Activated naive CD8-positive, alpha-beta T cell treated with anti-CD3 and anti-CD28 coated beads, Interleukin-2, amount 50 U/mL, for 24 hours (primary cell): ENCODE data around the gene PACC1.
"Not testable (repeated sequence)": the region's sequence is repeated elsewhere in the genome, so short reads cannot be mapped to it uniquely, and the experiment has no call there.

Experiments
- ATAC-seq: fragments of 150-1000 bp; cut with Tn5 transposase; one replicate; pipeline ENCODE4 v1.10.0; 2021
- DNase-seq: peaks from one replicate; pipeline ENCODE4 v3.0.0; 2021
- H3K27ac Mint-ChIP-seq: one replicate; pipeline ENCODE4 v1.8.0; 2021; ENCODE audit warnings: mild to moderate bottlenecking, mixed read lengths
- H3K27me3 Mint-ChIP-seq: one replicate; pipeline ENCODE4 v1.8.0; 2021; ENCODE audit warnings: mixed read lengths
- H3K36me3 Mint-ChIP-seq: one replicate; pipeline ENCODE4 v1.8.0; 2021; ENCODE audit warnings: low read depth, mixed read lengths
- H3K4me1 Mint-ChIP-seq: one replicate; pipeline ENCODE4 v1.8.0; 2021; ENCODE audit warnings: mixed read lengths
- H3K4me3 Mint-ChIP-seq: one replicate; pipeline ENCODE4 v1.8.0; 2021; ENCODE audit warnings: mild to moderate bottlenecking, moderate library complexity, mixed read lengths
- H3K9me3 Mint-ChIP-seq: one replicate; pipeline ENCODE4 v1.8.0; 2021; ENCODE audit warnings: mixed read lengths

PACC1 gene

DNA sequence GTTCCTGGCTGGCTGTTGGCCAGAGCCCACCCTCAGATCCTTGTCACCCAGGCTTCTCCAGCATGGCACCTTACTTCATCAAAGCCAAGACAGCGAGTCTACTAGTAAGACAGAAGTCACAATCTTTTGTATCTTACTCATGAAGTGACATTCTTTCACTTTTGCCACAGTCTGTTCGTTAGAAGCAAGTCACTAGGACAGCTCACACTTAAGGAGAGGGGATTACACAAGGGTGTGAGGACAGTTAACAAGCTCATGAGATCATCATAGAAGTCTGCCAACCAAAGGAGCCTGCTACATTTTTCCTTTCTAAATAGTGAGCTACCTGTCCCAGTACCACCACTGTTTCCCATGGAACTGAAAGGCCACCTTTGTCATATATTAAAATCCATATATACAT lies 61.5 kb downstream of the PACC1 start:
- no peak overlapping the region for H3K4me3 Mint-ChIP-seq
- no peaks in the 10 kb centered on the region for H3K4me1 Mint-ChIP-seq
- H3K27ac Mint-ChIP-seq = no peak overlapping the region
- no peaks in the 10 kb centered on the region for H3K27me3 Mint-ChIP-seq
- ATAC-seq (peak; percentile 28), DNase-seq (no peak)
- no peaks in the 10 kb centered on the region for H3K9me3 Mint-ChIP-seq
- H3K36me3 Mint-ChIP-seq = peaks cover 15% of the 10 kb centered on the region

GRCh38 chr1:212351588-212352362 lies 62.9 kb downstream of the PACC1 start:
- peaks cover 14% of the 10 kb centered on the region for H3K36me3 Mint-ChIP-seq
- H3K27ac Mint-ChIP-seq = no peak overlapping the region
- no peaks in the 10 kb centered on the region for H3K9me3 Mint-ChIP-seq
- no peaks in the 10 kb centered on the region for H3K4me1 Mint-ChIP-seq
- ATAC-seq (no peak), DNase-seq (no peak)
- no peak overlapping the region for H3K4me3 Mint-ChIP-seq
- no peaks in the 10 kb centered on the region for H3K27me3 Mint-ChIP-seq

DNA sequence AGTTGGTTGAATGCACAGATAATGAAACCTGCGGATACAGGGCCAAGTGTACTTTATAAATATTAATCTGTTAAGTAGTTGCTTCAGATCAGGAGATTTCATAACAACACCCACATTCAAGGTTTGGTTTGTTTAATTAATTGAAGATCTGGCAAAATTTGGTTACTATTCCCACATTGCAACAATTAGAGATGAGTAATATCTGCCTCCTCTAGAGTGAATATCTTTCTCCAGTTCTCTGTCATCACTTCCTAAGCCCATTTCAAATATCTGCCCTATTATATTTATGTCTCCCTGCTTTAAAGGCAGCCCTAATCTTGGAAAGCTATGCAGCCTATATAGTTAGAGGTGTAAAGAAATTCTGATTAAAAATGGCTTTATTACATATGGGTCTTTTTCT lies 68.1 kb downstream of the PACC1 start:
- DNase-seq (no peak), ATAC-seq (no peak)
- H3K27ac Mint-ChIP-seq = no peak overlapping the region
- no peak overlapping the region for H3K4me3 Mint-ChIP-seq
- no peaks in the 10 kb centered on the region for H3K9me3 Mint-ChIP-seq
- H3K36me3 Mint-ChIP-seq = peaks cover 10% of the 10 kb centered on the region
- no peaks in the 10 kb centered on the region for H3K27me3 Mint-ChIP-seq
- peaks cover 3% of the 10 kb centered on the region for H3K4me1 Mint-ChIP-seq

GRCh38 chr1:212344905-212345304 lies 69.8 kb downstream of the PACC1 start:
- ATAC-seq (no peak), DNase-seq (no peak)
- Mint-ChIP-seq H3K36me3 (peaks cover 10% of the 10 kb centered on the region), H3K27me3 (no peaks in the 10 kb centered on the region), H3K27ac (no peak overlapping the region), H3K4me1 (peaks cover 3% of the 10 kb centered on the region), H3K9me3 (no peaks in the 10 kb centered on the region), H3K4me3 (no peak overlapping the region)

- no peak for DNase-seq
- no peaks in the 10 kb centered on the region for H3K9me3 Mint-ChIP-seq
- peaks cover 13% of the 10 kb centered on the region for H3K36me3 Mint-ChIP-seq
- H3K27ac Mint-ChIP-seq = no peak overlapping the region
- no peak for ATAC-seq
- H3K4me3 Mint-ChIP-seq = no peak overlapping the region
- no peaks in the 10 kb centered on the region for H3K4me1 Mint-ChIP-seq
- H3K27me3 Mint-ChIP-seq = no peaks in the 10 kb centered on the region
These were observed 73.6 kb downstream of the PACC1 start for GRCh38 chr1:212341090-212341489.

DNA sequence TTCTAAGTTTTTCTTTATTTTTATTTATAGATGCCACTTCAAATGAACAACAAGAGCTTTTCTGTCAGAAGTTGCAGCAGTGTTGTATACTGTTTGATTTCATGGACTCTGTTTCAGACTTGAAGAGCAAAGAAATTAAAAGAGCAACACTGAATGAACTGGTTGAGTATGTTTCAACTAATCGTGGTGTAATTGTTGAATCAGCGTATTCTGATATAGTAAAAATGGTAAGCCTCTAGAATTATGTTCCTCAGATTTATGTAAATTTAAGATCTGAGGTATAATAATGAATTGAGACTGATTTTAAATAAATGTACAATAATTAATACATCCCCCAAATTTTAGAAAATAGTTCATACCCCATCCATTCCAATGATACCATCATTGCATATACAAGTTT lies 85.6 kb downstream of the PACC1 start:
- ATAC-seq (no peak), DNase-seq (no peak)
- Mint-ChIP-seq H3K9me3 (no peaks in the 10 kb centered on the region), H3K27ac (no peak overlapping the region), H3K27me3 (no peaks in the 10 kb centered on the region), H3K4me3 (no peak overlapping the region), H3K36me3 (peaks cover 11% of the 10 kb centered on the region), H3K4me1 (peaks cover 8% of the 10 kb centered on the region)

GRCh38 chr1:212328248-212328647 lies 86.4 kb downstream of the PACC1 start:
- Mint-ChIP-seq H3K9me3 (no peaks in the 10 kb centered on the region), H3K27me3 (no peaks in the 10 kb centered on the region), H3K27ac (no peak overlapping the region), H3K4me1 (peaks cover 13% of the 10 kb centered on the region), H3K4me3 (no peak overlapping the region), H3K36me3 (peaks cover 4% of the 10 kb centered on the region)
- no peak for DNase-seq
- no peak for ATAC-seq

DNA sequence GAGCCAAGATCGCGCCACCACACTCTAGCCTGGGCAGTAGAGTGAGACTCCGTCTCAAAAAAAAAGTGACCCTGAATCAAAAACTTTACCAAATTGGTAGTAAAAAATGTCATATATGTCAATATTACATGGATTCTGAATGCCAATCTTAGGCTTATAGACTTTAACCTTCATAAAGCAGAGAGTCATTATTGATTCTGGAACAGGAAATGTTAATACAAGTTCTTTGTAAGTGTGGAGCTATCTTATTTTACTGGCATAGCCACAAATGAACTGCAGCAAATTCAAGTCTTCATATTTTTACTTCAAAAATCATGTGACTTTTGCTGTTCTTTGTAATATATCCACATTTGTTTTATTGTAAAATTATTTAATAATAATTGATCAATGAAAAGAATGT lies 88.1 kb downstream of the PACC1 start:
- no peaks in the 10 kb centered on the region for H3K9me3 Mint-ChIP-seq
- H3K4me1 Mint-ChIP-seq = peaks cover 18% of the 10 kb centered on the region
- no peaks in the 10 kb centered on the region for H3K27me3 Mint-ChIP-seq
- ATAC-seq = no peak
- no peak overlapping the region for H3K27ac Mint-ChIP-seq
- no peak overlapping the region for H3K4me3 Mint-ChIP-seq
- H3K36me3 Mint-ChIP-seq = peaks cover 4% of the 10 kb centered on the region
- no peak for DNase-seq

DNA sequence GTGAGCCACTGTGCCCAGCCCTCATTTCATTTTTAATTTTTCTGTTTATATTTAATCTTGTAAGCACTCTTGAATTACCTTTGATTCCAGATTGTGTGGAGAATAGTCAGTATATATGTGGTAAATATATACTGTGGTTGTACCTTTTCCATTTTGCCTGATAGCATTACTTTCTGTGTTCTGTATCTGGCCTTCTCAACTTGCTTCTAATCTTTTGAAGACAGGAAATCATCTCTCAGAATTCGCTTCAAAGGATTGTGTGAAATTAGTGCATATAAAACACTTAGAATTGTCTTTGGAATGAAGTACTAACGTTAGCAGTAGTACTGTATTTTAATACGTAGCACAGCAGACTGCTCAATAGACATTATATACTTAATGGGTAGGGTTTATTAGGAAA lies 91.6 kb downstream of the PACC1 start:
- H3K27me3 Mint-ChIP-seq = no peaks in the 10 kb centered on the region
- no peak overlapping the region for H3K4me3 Mint-ChIP-seq
- DNase-seq = no peak
- no peaks in the 10 kb centered on the region for H3K9me3 Mint-ChIP-seq
- no peak overlapping the region for H3K27ac Mint-ChIP-seq
- peaks cover 3% of the 10 kb centered on the region for H3K36me3 Mint-ChIP-seq
- ATAC-seq = no peak
- peaks cover 21% of the 10 kb centered on the region for H3K4me1 Mint-ChIP-seq

GRCh38 chr1:212321031-212321430 lies 93.7 kb downstream of the PACC1 start:
- H3K9me3 Mint-ChIP-seq, ATAC-seq, H3K27ac Mint-ChIP-seq, DNase-seq, H3K4me3 Mint-ChIP-seq, H3K27me3 Mint-ChIP-seq, H3K36me3 Mint-ChIP-seq: not testable (repeated sequence)
- peaks cover 33% of the 10 kb centered on the region for H3K4me1 Mint-ChIP-seq

- no peak overlapping the region for H3K4me3 Mint-ChIP-seq
- peaks cover 38% of the 10 kb centered on the region for H3K4me1 Mint-ChIP-seq
- DNase-seq (no peak), ATAC-seq (no peak)
- no peak overlapping the region for H3K27ac Mint-ChIP-seq
- peaks cover 8% of the 10 kb centered on the region for H3K36me3 Mint-ChIP-seq
- no peaks in the 10 kb centered on the region for H3K27me3 Mint-ChIP-seq
- no peaks in the 10 kb centered on the region for H3K9me3 Mint-ChIP-seq
These were observed 96.8 kb downstream of the PACC1 start for GRCh38 chr1:212317916-212318315.

DNA sequence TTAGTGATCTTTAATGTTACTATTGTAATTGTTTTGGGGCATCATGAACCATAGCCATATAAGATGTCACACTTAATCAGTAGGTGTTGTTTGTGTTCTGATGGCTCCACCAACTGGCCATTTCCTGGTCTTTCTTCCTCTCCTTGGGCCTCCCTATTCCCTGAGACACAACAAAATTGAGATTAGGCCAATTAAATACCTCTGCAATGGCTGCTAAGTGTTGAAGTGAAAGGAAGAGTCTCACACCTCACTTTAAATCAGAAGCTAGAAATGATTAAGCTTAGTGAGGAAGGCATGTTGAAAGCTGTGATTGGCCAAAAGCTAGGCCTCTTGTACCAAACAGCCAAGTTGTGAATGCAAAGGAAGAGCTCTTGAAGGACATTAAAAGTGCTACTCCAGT lies 98.8 kb downstream of the PACC1 start:
- Mint-ChIP-seq H3K4me1 (peaks cover 42% of the 10 kb centered on the region), H3K9me3 (no peaks in the 10 kb centered on the region), H3K4me3 (no peak overlapping the region), H3K27me3 (no peaks in the 10 kb centered on the region), H3K27ac (peak overlapping the region; percentile 30), H3K36me3 (peaks cover 9% of the 10 kb centered on the region)
- ATAC-seq (peak; percentile 65), DNase-seq (no peak)

- no peak overlapping the region for H3K4me3 Mint-ChIP-seq
- peaks cover 49% of the 10 kb centered on the region for H3K4me1 Mint-ChIP-seq
- DNase-seq = no peak
- no peak overlapping the region for H3K27ac Mint-ChIP-seq
- H3K9me3 Mint-ChIP-seq = no peaks in the 10 kb centered on the region
- ATAC-seq = peak; percentile 89
- H3K36me3 Mint-ChIP-seq = peaks cover 11% of the 10 kb centered on the region
- H3K27me3 Mint-ChIP-seq = no peaks in the 10 kb centered on the region
These were observed 99.5 kb downstream of the PACC1 start for GRCh38 chr1:212315184-212315583.
